ENCODE results near the gene POC1B.
A peak's percentile ranks its signal among the peaks of the same experiment; 100 is the strongest.

The POC1B gene

GRCh38 chr12:89525824-89526770 lies at the start of gene POC1B:
Gene POC1B (minus strand): TSS chr12:89526047. CDS start chr12:89525895, 152 bp downstream.
- DNase-seq, result peak; percentile 59

DNA sequence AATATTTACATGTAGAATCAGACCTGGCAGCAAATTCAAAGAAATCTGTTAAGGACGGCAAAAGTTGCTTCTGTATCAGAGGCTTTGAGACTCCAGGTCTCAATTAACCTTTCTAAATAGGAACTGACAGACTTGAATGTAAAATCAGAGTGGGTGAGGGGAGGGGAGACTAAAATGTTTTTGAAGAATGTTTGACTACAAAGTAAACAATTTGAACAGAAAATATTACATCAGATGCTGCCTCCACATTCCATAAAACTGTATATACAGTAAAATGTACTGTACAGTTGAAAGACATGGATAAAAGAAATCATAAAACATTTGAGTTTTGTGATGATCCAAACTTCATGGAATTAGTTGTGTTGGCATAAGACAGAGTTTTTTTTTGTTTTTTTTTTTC lies 49.5 kb upstream of the POC1B start:
- no peak for DNase-seq

DNA sequence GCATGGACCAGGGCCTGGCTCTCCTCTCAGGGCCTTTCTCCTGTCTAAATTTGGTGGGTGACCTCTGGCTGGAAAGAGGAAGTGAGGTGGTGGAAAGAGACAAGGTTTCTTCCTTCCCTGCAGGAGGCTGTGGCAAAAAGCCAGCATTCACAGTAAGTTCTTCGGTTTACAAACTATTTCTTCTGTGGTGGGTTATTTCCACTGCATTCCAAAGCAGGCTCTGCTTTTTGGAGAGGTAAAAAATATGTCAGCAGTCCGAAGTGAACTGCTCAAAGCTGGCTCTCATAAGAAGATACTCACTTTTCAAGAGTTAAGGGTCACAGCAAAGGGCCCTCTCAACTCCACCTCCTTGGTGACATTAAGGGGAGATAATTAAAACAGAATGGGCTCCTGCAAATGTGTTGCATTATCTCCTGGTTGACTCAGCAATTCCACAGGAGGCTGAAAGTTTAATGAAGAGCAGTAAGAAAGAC lies 48.9 kb upstream of the POC1B start:
- no peak for DNase-seq

DNA sequence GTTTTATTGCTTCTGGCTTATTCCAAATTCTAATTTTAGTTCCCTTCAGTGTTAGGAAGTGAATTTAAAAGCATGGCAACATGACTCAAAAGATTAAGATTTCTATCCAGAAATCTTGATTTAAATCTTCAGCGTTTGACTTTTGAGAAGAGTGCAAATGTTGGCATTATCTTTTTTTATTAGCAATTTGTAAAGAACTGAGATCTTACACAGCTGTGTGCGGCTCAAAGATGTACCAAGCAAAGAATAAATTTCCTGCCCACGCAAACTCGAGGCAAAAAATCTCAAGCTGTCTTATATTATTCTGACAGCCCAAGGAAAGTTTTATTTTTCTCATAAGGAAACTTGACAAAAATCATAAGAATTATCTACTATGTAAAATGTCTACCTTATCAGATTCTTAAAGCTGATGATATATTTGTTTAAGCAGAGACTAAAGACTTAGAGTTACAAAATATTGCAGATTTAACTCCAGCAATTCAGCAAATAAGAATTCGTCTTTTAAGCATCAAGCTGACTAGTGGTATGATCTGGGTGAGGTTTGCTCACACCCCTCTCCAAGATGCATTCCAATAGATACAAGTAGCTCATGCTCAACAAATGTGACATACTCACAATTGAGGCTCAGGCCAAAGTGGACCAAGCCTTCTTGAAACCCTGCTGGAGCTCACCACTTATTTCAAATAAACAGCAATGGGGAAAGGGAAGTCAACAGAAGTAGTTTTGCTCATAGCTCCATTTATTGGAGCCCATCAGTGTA lies 47.4 kb upstream of the POC1B start:
- no peak for DNase-seq

DNA sequence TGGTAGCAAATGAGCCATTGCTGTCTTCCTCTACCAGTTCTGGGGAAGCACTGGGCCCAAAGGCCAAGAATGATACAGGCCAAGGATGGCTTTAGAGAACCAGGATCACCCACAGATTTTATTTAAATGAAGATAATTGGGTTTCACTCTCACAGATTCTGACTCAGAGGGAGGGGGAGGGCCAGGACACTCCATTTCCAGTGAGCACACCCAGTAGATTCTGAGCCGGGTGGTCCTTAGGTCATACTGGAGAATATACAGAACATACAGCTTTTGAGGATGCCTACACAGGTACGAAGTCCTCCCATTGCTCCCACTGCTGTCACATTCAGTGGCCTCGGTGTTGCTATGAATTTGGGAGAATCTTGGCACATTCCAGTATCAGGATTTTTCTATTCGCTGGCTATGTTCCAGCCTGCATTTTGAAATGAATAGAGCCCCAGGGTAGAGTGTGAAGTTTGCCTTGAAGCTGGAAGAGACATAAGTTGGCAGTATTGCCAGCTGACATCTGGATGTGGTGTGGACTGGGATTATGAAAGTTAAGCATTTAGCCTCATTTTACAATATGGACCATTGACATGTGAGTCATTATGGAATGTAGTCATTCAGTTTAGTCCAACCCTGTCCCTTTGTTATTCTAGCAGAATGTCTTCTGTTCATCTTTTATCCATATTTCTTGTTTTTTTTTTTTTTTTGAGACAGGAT lies 45.8 kb upstream of the POC1B start:
- DNase-seq, result no peak

GRCh38 chr12:89568484-89568883 lies 42.6 kb upstream of the POC1B start:
- no peak for DNase-seq

DNA sequence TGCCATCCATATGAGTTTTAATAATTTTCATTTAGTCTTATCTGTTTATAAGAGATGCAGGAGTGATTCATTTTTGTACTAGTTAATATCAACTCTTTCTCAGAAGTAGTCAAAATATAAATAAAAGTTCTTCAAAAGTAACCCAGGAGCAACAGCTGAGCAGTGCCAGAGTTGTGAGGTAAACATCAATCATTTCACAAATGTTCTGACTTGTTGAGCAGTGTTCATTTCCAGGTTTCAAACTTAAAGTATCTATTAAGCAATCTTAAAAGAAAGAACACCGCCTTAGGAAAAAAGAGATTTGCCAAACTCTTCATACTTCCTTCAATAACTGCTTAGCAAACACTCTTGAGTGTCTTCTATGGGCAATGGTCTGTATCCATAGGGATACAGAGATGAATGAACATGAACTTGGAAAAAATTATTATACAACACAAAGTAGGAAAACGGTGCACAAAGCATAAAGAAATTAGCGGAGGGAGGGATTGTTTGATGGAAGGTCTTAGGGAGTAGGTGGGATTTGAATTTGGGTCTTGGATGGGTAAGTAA lies 41.9 kb upstream of the POC1B start:
- DNase-seq, result no peak

GRCh38 chr12:89566615-89567014 lies 40.8 kb upstream of the POC1B start:
- DNase-seq, result no peak

- DNase-seq, result no peak
Observed at GRCh38 chr12:89565002-89565401, 39.2 kb upstream of the POC1B start.

DNA sequence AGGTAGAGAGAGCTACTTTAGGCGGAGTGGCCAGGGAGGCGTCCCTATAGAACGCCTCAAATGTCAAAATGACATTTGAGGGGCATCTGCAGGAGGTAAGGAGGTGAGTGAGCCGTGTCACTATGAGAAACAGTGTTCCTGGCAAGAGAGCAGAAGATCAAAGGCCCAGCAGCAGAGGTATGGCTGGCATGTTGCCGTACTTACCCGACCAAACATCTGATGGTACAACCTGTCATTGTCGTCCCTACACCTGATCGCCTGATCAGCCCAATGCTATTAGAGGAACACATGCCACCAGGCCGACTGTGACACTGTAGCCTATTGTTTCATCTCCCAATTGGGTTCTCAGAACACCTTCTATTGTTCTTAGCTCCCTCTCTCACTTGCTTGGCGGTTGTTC lies 33.9 kb upstream of the POC1B start:
- DNase-seq, result no peak

- DNase-seq, result no peak
Observed at GRCh38 chr12:89556976-89557375, 31.1 kb upstream of the POC1B start.

GRCh38 chr12:89552376-89552775 lies 26.5 kb upstream of the POC1B start:
- DNase-seq, result no peak

DNA sequence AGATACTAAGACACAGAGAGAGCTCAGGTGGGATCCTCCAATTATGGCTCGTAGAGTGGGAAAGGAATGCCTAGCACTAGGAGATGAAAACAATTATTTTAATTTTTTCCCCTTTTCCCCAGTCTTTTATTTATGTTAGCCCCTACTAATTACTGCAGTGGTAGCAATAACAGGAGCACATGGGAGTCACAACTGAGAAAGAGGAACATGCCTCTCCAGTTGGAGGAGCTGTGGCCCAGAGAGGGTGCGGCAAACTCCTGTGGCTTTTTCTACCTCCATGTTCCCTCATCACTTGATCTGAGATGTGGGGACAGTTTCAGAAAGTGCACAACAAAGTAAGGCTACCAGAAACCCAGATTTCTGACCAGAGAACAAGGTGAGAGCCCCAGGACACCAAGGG lies 25.9 kb upstream of the POC1B start:
- no peak for DNase-seq

GRCh38 chr12:89547101-89547500 lies 21.3 kb upstream of the POC1B start:
- no peak for DNase-seq

- no peak for DNase-seq
Observed at GRCh38 chr12:89546151-89546550, 20.3 kb upstream of the POC1B start.

- DNase-seq, result no peak
Observed at GRCh38 chr12:89544681-89545184, 18.9 kb upstream of the POC1B start.

DNA sequence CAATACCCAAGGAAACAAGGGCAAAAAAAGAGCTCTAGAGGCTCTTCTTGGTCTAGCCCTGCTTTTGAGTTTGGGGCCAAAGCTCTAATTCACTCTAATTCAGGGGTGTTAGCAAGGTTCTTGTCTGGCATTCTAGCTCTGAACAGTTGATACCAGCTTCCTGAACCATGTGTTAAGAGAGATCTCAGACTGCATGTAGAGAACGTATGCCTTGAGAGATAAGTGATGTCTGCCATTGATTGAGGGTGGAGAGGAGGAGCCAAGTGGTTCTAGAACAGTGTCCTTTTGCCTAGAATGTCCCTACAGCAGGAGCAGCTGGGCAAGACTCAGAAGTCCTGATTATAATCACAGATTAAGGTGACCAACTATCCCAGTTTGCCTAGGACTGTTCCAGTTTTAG lies 18.2 kb upstream of the POC1B start:
- no peak for DNase-seq

DNA sequence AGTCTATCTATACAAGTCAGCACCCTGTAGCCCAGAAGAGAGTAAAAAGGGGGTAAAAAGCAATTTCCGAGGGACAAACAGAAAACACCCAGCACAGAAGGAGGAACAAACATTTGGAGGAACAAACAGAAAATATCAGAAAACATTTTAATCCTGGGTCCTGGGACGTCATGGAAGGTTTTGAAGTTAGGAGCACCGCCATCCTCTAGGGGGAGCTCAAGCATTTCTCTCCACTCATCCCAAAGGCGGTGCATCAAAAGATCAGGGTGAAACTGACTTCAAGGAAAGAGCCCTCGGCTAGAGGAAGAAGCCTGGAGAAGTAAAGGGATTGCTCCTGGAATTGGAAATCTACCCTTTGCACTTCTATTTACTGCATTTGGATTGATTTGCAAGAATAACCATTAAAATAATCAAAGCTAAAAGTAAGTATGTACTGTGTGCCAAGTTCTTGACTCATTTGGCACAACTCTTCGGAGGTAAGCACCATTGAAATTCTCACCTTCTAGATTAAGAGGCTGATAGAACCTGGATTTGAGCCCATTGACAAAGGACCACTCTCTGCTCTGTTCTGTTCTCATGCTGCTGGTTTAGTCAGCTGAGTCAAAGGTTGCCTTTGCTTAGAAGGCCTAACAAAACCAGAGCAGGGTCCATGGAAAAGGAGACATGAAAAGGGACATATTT lies 17.2 kb upstream of the POC1B start:
- peak; percentile 57 for DNase-seq

DNA sequence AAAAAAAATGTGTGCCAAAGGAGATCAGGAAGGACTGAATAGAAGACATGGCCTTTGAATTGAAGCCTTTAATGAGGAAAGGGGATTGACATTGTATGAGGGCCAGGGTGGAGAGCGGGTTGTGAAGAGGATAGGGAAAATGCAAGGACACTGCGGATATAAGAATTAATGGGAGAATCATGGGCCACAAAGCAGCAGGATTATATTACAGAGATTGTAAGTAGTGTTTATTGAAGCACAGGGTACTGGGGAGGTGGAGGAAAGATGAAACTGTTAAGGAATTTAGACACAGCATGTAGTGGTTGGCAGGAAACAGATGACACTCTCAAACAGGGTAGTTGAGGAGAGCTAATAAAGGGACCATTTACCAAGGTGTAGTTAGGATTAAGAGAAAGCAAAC lies 16.4 kb upstream of the POC1B start:
- no peak for DNase-seq

- no peak for DNase-seq
Observed at GRCh38 chr12:89540586-89540985, 14.7 kb upstream of the POC1B start.

- DNase-seq, result no peak
Observed at GRCh38 chr12:89539426-89540223, 13.8 kb upstream of the POC1B start.
